ENCODE results near the gene PPEF2. TPM values are rescaled to one million over a fixed set of nuclear protein-coding genes. Genes with fewer than 3 reads are reported as not detected.
A peak's percentile ranks its signal among the peaks of the same experiment; 100 is the strongest.
"Not testable (repeated sequence)": the region's sequence is repeated elsewhere in the genome, so short reads cannot be mapped to it uniquely, and the experiment has no call there.

Gene PPEF2
- total RNA-seq, 1 donor, result not detected

- no peak overlapping the region for H3K4me3 ChIP-seq (ENCODE audit: low read depth, low read length)
- peak; percentile 66 for DNase-seq (ENCODE audit: low read depth)
- no peak for TF ChIP-seq CTCF (IDR thresholded peaks at IDR 0.05; ENCODE audit: insufficient read depth, low read length)
These were observed 17.7 kb upstream of the PPEF2 start for GRCh38 chr4:75919920-75920319.

GRCh38 chr4:75916091-75916661 lies 13.9 kb upstream of the PPEF2 start:
- peak; percentile 93 for TF ChIP-seq CTCF (IDR thresholded peaks at IDR 0.05; ENCODE audit: insufficient read depth, low read length)
- no peak overlapping the region for H3K4me3 ChIP-seq (ENCODE audit: low read depth, low read length)
- DNase-seq (ENCODE audit: low read depth), result peak; percentile 67

GRCh38 chr4:75912968-75913367 lies 10.7 kb upstream of the PPEF2 start:
- no peak for DNase-seq (ENCODE audit: low read depth)
- no peak overlapping the region for H3K4me3 ChIP-seq (ENCODE audit: low read depth, low read length)
- no peak for TF ChIP-seq CTCF (IDR thresholded peaks at IDR 0.05; ENCODE audit: insufficient read depth, low read length)

- not testable (repeated sequence) for DNase-seq (ENCODE audit: low read depth); H3K4me3 ChIP-seq (ENCODE audit: low read depth, low read length)
These were observed 8.6 kb upstream of the PPEF2 start for GRCh38 chr4:75910831-75911230.

- no peak for TF ChIP-seq CTCF (IDR thresholded peaks at IDR 0.05; ENCODE audit: insufficient read depth, low read length)
- no peak overlapping the region for H3K4me3 ChIP-seq (ENCODE audit: low read depth, low read length)
- DNase-seq (ENCODE audit: low read depth), result no peak
These were observed 7.2 kb upstream of the PPEF2 start for GRCh38 chr4:75909405-75909804.

- no peak overlapping the region for H3K4me3 ChIP-seq (ENCODE audit: low read depth, low read length)
- peak; percentile 12 for DNase-seq (ENCODE audit: low read depth)
These were observed 6.3 kb upstream of the PPEF2 start for GRCh38 chr4:75908555-75908954.

GRCh38 chr4:75907966-75908365 lies 5.7 kb upstream of the PPEF2 start:
- no peak for DNase-seq (ENCODE audit: low read depth)
- H3K4me3 ChIP-seq (ENCODE audit: low read depth, low read length), result no peak overlapping the region
- no peak for TF ChIP-seq CTCF (IDR thresholded peaks at IDR 0.05; ENCODE audit: insufficient read depth, low read length)

More at GRCh38 chr4:75908555-75908954, 6.3 kb upstream of the PPEF2 start:
- TF ChIP-seq CTCF (IDR thresholded peaks at IDR 0.05; ENCODE audit: insufficient read depth, low read length), result no peak
